Activated CD8-positive, alpha-beta T cell treated with anti-CD3 and anti-CD28 coated beads for 36 hours (primary cell): ENCODE measurements around the gene ADORA3. TPM values are rescaled to one million over a fixed set of nuclear protein-coding genes. Genes with fewer than 3 reads are reported as not detected.

Experiments
- ATAC-seq: fragments of 200-7000 bp; cut with Tn5 transposase; one replicate; pipeline ENCODE4 v1.10.0; 2021; ENCODE audit warnings: mild to moderate bottlenecking, moderate library complexity
- CTCF ChIA-PET: fragments of 350-600 bp; sonication (Branson Sonifier 250); formaldehyde crosslinking; loops from one replicate; lab custom pipeline; 2021; ENCODE audit warnings: antibody characterized with exemption; lab: Charles Lee
- POLR2A ChIA-PET: fragments of 350-600 bp; sonication (Branson Sonifier 250); formaldehyde crosslinking; loops from one replicate; lab custom pipeline; 2021; ENCODE audit warnings: antibody characterized with exemption; lab: Charles Lee
- DNase-seq: peaks from one replicate; pipeline ENCODE4 v3.0.0-alpha.2; 2020
- H3K27ac Mint-ChIP-seq: one replicate; pipeline ENCODE4 v1.8.0; 2021; ENCODE audit warnings: mild to moderate bottlenecking, mixed read lengths
- H3K27me3 Mint-ChIP-seq: one replicate; pipeline ENCODE4 v1.8.0; 2021; ENCODE audit warnings: mixed read lengths
- H3K36me3 Mint-ChIP-seq: one replicate; pipeline ENCODE4 v1.8.0; 2021; ENCODE audit warnings: low read depth, mixed read lengths
- H3K4me1 Mint-ChIP-seq: one replicate; pipeline ENCODE4 v1.8.0; 2021; ENCODE audit warnings: low read depth, mixed read lengths
- H3K4me3 Mint-ChIP-seq: one replicate; pipeline ENCODE4 v1.8.0; 2021; ENCODE audit warnings: mild to moderate bottlenecking, moderate library complexity, mixed read lengths
- H3K9me3 Mint-ChIP-seq: one replicate; pipeline ENCODE4 v1.8.0; 2021; ENCODE audit warnings: mixed read lengths
- intact Hi-C: fragments of 100-400 bp; cut with micrococcal nuclease; formaldehyde crosslinking; loops from one replicate; pipeline ENCODE4 v1.10.0; 2022
- total RNA-seq, 2 experiments: library from RNA; stranded (reverse); gene quantifications; one replicate each; pipeline ENCODE4 v1.2.3, GENCODE V29; 2021
- TF ChIP-seq, protein P1 (sequence below): fragments of 200-600 bp; IDR thresholded peaks from one replicate; pipeline ENCODE4 v1.8.0; 2022; ENCODE audit warnings: antibody characterized with exemption, mild to moderate bottlenecking

ADORA3 gene
- total RNA-seq, 2 experiments from 2014 or later = not detected

DNA sequence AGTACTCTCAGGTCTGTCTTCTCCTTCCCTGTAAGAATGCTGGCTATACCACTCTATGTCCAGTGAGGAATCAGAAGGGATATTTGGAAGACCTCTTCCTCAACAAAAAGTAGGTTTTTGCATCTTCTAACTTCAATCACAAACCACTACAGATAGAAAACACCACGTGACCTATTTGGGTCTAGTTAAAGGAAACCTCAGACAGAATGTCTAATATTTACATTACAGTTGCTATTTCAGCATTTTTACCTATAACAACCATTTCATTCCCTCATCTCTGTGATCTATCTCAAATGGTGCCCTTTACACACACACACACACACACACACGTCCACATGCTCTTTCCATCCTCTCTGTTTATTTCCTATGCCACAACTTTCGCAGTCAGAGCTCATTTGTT lies 7.9 kb upstream of the ADORA3 start:
- ATAC-seq (no peak), DNase-seq (no peak)
- Mint-ChIP-seq H3K4me1 (peaks cover 53% of the 10 kb centered on the region), H3K4me3 (no peak overlapping the region), H3K36me3 (no peaks in the 10 kb centered on the region), H3K9me3 (no peaks in the 10 kb centered on the region), H3K27me3 (no peaks in the 10 kb centered on the region), H3K27ac (no peak overlapping the region)
- POLR2A ChIA-PET = interaction anchor here (1.0 to 1.2 kb wide), 2 partner anchors 82 to 243 kb away, joined by 3 read pairs; no protein-coding TSS in a partner anchor
- intact Hi-C loops = no loop called here
- CTCF ChIA-PET = interaction anchor here (1.0 to 7.9 kb wide), 6 partner anchors 33 to 227 kb away, joined by 3 to 99 read pairs (median 3); partner anchors contain the start of genes C1orf162 and INKA2
- TF ChIP-seq, protein P1, sequence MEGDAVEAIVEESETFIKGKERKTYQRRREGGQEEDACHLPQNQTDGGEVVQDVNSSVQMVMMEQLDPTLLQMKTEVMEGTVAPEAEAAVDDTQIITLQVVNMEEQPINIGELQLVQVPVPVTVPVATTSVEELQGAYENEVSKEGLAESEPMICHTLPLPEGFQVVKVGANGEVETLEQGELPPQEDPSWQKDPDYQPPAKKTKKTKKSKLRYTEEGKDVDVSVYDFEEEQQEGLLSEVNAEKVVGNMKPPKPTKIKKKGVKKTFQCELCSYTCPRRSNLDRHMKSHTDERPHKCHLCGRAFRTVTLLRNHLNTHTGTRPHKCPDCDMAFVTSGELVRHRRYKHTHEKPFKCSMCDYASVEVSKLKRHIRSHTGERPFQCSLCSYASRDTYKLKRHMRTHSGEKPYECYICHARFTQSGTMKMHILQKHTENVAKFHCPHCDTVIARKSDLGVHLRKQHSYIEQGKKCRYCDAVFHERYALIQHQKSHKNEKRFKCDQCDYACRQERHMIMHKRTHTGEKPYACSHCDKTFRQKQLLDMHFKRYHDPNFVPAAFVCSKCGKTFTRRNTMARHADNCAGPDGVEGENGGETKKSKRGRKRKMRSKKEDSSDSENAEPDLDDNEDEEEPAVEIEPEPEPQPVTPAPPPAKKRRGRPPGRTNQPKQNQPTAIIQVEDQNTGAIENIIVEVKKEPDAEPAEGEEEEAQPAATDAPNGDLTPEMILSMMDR = no peak

DNA sequence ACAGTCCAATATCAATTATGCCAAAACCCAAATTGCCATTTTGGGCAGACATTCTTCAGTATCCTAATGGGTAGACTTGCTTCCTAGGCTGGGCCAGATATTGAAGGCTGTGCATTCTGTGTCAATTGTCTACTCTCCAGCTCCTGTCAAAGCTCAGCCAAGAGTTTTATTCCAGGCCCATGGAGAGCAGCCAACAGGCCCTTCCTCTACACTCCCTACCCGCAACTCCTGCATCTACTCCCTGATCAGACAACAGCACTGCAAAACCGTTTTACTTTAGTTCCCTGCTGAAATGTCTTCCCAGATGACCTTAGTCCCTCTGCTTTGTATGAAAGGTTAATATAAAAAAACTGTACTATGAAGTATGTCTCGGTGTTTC lies 6.6 kb upstream of the ADORA3 start:
- no peak for ATAC-seq
- Mint-ChIP-seq H3K9me3 (no peaks in the 10 kb centered on the region), H3K4me1 (peaks cover 55% of the 10 kb centered on the region), H3K36me3 (no peaks in the 10 kb centered on the region), H3K4me3 (no peak overlapping the region), H3K27ac (no peak overlapping the region), H3K27me3 (no peaks in the 10 kb centered on the region)
- TF ChIP-seq, protein P1 = no peak
- intact Hi-C loops = loop anchor here (2.0 to 5.0 kb wide), 4 partner anchors 38 to 247 kb away; partner anchors contain the start of genes C1orf162 and DDX20
- POLR2A ChIA-PET = no interaction called here
- no peak for DNase-seq
- CTCF ChIA-PET = interaction anchor here (1.4 to 7.9 kb wide), 5 partner anchors 15 to 258 kb away, joined by 5 to 99 read pairs (median 35); partner anchors contain the start of genes C1orf162 and RAP1A

DNA sequence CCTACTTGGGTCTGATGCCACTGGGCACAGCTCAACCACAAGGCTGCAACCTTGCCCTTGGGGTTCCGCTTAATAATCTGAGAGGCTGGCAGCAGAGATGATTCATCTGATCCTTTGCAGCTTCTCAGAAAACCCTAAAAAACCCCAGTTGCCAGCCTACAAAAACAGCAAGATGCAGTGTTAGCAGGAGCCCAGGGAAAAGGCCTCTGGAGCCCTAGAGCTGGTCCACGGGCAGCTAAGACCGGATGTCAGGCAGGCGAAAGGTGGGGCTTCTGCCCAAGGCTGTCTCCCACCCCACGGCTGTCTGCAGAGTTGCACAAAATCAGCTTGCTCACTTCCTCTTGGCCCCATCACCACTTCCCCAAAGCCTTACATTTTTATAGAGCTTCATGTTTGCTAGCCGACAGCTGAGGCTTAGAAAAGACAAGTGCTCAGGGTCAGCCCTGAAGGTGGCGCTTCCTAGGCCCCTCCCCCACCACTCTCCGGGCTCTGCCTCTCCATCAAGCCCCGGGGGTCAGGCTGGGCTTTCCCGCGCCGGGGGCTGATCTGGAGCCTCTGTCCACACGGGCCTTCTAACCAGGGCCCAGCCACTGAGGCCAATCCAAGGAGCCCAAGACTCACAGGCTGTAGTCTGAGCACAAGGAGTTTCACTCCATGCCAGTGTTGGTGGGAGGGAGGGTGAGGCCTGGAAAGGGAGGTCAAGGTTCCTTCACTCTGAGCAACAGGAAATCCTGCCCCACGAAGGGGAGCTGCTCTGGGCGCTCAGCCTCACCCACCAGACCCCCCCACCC lies 4.2 kb upstream of the ADORA3 start:
- peak overlapping the region; percentile 49 for H3K4me3 Mint-ChIP-seq
- H3K36me3 Mint-ChIP-seq = no peaks in the 10 kb centered on the region
- TF ChIP-seq, protein P1 = no peak
- peak; percentile 76 for ATAC-seq
- intact Hi-C loops = loop anchor here (2.0 to 5.0 kb wide), 4 partner anchors 35 to 250 kb away; partner anchors contain the start of genes C1orf162 and DDX20
- DNase-seq = peak; percentile 83
- H3K4me1 Mint-ChIP-seq = peaks cover 59% of the 10 kb centered on the region
- ChIA-PET CTCF (interaction anchor here (0.5 to 7.9 kb wide), 84 partner anchors 9 to 326 kb away, joined by 3 to 99 read pairs (median 7); partner anchors contain the start of genes C1orf162, INKA2 and RAP1A), POLR2A (interaction anchor here (0.7 to 3.9 kb wide), 31 partner anchors 10 to 290 kb away, joined by 3 to 43 read pairs (median 5); partner anchors contain the start of genes ATP5PB, DDX20, INKA2 and RAP1A)
- H3K27ac Mint-ChIP-seq = peak overlapping the region; percentile 94
- H3K27me3 Mint-ChIP-seq = no peaks in the 10 kb centered on the region
- H3K9me3 Mint-ChIP-seq = no peaks in the 10 kb centered on the region

DNA sequence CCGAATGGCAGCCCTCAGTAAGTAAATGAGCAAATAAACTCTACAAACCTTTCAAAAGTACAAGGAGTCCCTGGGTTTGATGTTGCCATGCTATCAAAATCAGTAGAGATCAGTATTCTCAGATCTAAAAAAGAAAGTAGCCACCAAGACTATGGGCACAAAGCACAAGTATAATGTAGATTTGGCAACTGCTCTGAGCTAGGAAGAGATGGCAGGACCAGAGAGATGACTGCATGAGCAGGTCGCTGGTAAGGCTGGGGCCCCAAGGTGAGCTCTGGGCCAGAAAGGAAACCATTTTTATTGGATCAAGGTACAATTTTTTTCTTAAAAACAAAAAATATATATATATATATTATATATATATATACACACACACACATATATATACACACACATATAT lies 3.1 kb upstream of the ADORA3 start:
- Mint-ChIP-seq H3K27me3 (no peaks in the 10 kb centered on the region), H3K36me3 (no peaks in the 10 kb centered on the region), H3K9me3 (no peaks in the 10 kb centered on the region), H3K4me3 (no peak overlapping the region), H3K27ac (peak overlapping the region; percentile 59), H3K4me1 (peaks cover 59% of the 10 kb centered on the region)
- ChIA-PET CTCF (interaction anchor here (1.2 to 7.9 kb wide), 24 partner anchors 8 to 283 kb away, joined by 4 to 99 read pairs (median 15); partner anchors contain the start of gene C1orf162), POLR2A (interaction anchor here (0.6 to 3.9 kb wide), 10 partner anchors 10 to 249 kb away, joined by 3 to 43 read pairs (median 6); partner anchors contain the start of genes DDX20 and INKA2)
- DNase-seq (no peak), ATAC-seq (no peak)
- TF ChIP-seq, protein P1 = no peak
- intact Hi-C loops = loop anchor here (5.0 kb wide), 3 partner anchors 34 to 251 kb away; partner anchors contain the start of genes C1orf162 and DDX20
